GM19240 (cell line): ENCODE data around the gene CCR3.

Experiments
- DNase-seq: peaks from one replicate; pipeline ENCODE4 v3.0.0; 2011; ENCODE audit warnings: low spot score; ENCODE audit not compliant: insufficient read length

Gene CCR3

DNA sequence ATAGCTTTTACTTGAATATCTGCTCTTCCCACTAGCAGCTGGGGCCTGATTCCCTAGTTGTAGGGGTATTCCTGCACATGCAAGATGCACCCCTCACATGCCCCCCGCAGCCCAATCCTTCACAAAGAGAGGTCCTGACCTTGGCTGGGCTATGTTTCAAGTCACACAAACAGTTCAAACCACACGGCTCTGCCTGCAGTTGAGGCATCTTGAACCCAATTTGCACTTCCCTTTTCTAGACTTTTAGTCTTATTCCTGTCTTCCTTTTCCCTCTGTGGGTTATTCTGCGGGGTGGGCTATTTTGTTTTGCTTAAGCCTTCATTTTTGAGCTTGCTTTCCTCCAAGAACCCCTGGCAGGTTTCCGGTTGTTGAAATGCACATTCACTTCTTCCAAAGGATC is 20.9 kb upstream of the CCR3 start:
- no peak for DNase-seq

DNA sequence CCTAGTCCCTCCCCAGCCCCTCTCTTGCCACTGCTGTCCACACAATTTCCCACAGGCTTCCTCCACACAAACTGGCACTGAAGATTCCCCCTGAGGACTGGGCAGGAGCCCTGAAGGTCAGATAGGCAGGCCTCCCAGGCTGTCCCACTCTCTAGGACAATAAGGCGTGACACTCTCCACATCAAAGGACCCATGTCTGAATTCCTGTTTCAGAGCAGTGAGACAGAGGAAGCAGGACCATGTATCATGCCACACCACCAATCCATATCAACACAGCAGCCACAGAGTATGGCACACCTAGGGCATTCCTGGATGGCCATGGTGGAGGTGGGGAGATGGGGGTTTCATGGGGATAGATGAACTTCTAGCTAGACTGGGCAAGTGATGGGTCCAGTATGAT is 20.3 kb upstream of the CCR3 start:
- DNase-seq = no peak

DNA sequence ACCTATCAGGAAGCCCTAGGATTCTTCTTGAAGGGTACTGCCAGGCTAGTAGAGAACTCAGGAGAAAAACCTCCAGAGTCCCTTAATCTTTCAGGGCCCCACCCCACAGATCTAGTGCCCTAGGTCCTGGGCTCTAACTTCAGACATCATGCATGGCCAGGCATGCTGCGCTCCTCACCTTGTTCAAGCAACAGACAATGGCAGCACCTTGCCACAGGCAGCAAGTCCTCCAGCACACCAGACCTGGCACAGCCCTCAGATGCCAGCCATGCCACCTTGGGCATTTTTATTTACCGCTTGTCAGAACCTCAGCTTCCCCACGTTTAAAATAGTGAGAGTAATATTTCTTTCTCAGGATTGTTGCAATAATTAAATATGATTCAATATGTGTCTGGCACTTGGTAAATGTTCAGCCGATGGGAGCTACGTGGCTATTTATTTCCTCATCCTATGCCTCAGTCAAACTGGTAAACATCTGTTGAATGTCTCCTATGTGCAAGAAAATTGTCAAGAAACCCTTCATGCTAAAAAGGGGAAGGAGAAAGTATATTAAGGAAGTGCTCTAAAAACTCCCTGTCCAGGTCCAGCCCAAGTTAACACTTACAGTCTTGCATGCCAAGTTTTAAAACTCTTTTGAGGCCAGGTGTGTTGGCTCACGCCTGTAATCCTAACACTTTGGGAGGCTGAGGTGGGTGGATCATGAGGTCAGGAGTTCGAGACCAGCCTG is 19.7 kb upstream of the CCR3 start:
- DNase-seq = no peak

DNA sequence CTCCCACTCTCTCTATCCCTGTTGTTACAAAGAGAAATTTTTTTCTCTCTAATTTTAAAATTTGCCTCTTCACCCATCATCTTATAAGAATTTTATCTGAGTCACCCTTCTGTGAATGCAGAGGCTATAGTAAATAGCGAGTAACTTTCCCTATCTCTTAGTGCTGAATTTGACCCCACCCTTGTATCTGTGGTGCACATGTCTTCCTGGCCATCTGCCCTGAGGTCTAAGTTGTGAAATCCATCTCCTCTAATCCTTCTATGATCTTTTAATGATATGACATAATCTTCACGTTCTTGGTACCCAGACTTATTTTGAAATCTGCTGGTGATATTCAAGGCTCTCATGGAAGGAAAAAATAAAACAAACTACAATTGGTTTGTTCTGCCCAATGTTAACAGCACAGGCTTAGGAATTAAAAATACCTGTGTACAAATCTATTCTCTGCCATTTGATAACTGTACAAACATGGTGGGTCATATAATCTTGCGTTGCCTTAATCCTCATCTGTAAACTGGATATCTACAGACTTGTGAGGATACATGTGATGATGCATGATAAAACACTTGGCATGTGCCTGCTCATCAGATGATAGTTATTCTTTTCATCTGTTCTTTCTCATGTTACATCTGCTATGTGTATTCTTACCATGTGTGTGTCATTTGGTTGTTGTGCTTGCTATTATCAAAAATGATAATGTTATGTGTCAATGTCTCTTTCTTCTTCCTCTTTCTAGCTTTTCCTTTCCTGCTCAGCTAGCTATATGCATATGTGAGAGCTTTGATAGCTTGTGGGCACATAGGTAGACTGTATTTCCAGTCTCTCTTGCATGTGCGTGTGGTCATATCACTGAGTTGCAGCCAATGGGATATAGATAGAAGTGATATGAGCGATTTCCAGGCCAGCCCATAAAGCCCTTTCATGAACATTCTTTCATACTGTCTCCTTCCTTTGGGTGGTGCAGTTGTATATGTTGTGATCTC is 13.7 kb upstream of the CCR3 start:
- DNase-seq = no peak

DNA sequence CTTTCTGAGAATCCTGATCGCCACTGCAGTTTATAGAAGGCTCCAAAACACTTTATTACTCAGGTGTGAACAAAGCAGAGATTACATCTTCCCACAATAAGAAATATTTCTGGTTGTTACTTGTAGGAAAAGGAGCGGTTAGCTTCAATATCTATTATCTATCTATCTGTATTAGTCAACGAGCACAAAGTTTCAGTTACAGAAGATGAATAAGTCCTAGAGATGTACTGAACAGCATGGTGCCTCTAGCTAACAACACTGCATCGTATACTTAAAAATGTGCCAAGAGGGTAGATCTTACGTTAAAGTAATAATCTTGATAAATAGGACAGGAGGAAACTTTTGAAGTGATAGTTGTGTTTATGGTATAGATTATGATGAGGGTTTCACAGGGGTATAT is 10.9 kb upstream of the CCR3 start:
- DNase-seq = no peak

DNA sequence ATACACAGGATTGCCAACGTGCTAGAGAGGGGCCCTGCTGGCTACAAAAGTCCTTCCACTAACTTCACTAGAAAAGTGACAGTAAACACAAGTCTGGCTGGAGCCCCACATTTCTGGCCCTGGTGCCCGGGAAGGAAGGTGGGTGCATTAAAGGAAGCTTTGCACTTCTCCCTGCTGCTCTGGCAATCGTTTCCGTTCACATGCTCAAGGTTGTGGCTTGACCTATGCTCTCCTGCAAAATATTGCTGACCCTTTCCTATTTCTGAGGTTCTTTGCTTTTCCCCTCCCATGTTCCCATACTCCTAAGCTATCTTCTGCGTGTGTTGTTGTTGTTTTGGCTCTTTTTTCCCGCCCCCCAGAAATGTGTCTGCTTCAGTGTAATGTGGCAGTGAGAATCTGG is 9.1 kb upstream of the CCR3 start:
- DNase-seq = no peak

DNA sequence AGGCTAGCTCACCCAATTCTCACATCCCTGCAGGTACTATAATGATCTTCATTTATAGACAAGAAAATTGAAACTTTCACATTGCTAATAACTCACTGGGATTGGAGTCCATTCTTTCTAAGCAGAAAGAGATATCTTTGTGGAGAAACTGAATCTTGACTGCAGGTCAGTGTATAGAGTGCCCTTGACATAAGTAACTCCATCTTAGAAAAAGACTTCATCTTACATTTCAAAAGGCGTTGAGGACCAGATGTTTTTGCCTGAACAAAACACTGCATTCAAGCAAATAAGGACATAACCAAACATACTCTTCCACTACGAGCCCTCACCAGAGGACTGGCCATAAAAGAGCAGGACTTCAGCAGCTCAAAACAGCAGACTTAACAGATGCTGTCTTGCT is 6.8 kb upstream of the CCR3 start:
- no peak for DNase-seq

DNA sequence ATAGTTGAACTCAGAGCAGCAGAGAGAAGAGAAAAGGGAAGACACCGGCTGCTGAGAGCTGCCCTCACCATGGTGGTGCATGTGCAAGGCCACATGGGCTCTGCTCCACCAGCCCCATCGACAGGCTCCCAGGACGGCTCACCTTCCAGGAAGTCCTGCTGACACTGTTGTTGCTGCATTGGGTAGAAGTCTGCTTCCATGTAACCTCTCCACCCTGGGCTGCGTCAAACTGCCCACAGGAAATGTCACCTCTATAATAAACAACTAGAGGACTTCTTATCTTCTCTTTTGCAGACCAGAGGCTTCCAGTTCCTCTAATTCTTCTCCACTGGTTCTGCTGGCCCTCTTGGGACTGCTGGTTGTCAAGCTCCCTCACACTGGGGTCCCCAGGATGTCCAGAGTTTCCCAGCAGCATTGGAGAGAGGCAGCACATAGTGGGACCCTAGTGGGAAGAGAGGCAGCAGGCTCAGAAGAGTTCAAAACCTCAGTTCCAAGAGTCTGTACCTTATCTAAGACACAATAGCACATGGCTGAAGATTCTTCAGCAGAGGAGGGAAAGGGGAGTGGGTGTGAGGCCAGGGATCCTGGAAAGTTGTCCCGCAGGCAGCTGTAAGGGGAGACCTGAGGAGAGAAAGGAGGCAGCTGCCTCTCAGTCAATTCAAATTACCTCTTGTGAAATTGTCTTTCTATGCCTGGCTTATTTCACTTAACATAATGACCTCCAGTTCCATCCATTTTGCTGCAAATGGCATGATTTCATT is 5.8 kb upstream of the CCR3 start:
- no peak for DNase-seq

DNA sequence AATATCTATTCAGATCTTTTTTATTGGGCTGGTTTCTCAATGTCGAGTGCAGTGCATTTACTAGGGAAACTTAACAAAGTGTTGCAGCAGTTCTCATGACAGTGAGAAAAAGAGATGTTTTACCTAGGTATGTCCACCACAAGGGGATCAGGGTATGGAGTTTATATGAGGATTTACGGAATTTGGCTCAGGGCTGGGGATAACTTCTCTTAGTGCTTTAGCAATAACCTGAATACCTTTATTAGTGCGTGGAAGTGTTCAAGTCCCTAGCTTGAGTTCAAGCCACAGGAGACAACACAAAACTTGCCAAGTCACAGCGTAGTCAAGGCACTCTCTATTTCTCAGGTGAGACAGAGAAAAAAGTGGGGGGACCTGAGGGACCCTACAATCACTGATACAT is 3.9 kb upstream of the CCR3 start:
- DNase-seq = no peak

DNA sequence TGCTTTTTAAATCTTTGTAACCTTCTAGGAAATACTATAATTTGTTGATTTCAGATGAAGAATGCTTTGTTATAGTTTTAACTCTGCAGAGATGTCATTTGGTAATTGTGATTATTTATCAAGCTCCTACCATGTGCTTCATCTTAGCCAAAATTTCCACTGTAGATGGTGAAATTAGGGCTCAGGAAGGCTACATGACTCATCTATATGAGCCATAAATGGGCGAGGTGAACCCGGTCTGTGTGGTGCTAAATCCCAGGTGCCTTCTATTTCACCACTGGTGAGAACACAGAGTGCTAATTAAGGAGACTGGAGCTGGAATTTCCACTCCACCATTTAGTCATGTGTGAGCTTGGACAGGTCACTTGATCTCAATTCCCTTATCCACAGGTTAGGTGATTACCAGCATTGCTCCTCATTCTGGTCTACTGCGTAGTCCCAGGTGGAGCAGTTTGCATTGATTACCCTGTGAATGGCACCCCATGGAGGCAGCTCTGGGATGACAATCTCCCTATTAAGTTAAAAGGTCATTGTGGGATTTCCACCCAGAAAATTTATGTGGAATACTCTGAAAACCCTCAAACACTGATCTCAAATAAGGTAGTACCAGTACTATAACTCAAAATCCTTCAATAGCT is 2.8 kb upstream of the CCR3 start:
- DNase-seq = no peak

DNA sequence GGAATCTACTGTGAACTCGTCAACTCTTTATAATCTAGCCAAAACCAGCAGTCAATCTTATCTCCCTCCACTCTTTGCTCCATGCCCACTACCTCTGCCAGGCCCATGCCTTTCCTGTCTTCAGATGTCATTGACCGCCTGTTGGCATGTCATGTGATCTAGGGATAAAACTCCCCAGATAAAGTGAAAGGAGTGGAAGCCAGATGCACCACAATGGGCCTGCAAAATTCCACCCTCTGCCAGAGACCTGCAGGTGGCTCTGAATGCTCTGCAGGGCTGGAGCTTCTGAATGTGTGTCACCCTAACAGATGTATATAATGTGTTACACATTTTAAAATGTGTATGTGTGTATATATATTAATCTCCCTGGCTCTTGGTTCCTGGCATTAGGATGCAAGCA is 2.3 kb upstream of the CCR3 start:
- DNase-seq = no peak

DNA sequence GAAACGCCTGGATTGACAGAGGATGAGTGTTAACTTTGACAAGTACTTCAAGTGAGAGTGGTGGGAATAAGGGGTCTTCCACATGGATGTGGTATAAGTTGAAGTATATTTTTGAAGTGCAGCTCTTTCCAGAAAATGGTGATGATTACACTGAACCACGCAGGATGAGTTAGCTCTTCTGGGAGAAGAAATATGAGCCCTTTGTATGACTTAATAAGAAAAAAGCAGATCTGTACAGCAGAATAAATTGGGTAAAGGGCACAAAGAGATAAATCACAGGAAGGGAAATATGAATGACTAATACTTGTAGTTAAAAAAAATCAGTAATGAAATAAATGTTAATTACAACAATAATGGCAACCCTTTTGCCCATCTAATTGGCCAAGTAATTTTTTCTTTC is 1.3 kb downstream of the CCR3 start:
- no peak for DNase-seq

DNA sequence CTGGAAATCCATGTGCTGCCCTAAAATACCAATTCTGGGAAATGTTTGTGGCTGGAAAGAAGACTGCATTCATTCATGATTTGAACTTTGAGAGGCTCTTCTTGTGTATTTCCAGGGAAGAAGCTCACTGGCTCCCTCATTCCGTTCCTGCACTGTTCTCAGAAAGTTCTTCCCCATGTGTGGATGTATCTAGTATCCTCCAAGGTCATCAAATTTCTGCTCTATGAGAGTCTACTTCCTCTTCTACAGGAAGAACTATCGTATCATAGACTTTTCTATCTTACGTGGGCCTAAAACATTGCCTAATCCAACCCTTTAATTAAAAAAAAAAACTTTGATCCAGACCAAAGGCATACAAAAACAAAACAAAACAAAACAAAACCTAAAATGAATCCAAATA is 2.9 kb downstream of the CCR3 start:
- DNase-seq = no peak

DNA sequence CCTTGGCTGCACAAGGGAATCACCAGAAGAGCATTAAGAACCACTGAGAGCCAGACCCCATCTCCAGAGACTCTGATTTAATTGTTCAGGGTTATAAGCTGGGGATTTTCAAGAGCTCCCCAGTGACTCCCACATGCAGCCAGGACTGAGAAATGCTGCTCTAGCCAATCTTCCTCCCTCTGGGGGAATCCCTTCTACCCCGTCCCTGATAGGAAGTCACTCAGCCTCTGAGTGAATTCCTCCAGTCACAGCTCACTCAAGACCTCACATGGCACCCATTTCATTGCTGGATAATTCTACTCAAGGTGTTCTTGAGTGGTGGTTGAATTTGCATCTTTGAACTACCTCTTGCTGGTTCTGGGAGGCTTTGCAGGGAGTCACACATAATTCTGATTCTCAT is 10.7 kb downstream of the CCR3 start:
- DNase-seq = no peak

DNA sequence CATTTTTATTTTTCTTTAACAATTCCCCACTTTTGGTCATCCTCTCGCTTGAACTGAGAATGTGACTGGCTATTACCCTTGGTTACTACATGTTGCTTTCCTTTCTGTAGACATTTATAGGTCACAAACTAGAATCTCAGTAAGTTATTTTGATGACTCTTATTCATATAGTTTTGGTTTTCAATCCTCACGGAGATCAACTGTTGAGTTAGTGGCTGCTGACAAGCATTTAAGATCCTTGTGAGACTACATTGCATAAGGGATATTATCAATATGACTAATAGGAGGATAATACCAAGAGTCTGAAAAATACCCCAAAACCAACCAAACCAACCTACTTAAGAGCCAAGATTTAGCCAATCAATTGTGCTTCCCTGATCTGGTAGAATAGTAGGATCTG is 16.3 kb downstream of the CCR3 start:
- no peak for DNase-seq

DNA sequence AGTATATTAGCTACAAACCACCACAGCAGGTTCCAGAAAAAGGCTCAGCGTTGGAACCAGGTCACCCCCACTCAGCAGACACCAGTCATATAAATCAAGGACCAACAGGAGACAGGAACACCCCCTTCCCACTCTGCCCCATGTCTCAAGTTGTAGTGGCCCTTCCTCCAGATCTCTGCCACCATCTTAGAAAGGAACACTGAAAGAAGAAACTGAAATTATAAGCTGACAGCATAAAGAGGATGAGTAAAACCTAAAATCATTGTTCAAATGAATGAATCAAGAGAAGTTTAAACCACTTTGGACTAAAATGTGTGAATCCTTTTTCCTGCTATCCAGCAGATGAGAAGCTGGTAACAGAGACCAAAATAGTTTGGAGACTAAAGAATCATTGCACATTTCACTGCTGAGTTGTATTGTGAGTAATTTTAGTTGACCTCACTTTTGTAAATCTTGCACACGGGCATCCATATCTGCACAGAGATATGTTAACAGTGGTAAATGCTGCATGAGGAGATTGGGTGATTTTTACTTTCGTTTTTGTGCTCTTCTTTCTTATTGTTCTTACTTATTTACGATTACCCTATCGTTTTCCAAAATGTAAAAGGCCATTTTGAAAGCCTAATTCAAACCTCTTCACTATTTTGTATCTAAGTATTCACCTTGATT is 19.8 kb downstream of the CCR3 start:
- no peak for DNase-seq

DNA sequence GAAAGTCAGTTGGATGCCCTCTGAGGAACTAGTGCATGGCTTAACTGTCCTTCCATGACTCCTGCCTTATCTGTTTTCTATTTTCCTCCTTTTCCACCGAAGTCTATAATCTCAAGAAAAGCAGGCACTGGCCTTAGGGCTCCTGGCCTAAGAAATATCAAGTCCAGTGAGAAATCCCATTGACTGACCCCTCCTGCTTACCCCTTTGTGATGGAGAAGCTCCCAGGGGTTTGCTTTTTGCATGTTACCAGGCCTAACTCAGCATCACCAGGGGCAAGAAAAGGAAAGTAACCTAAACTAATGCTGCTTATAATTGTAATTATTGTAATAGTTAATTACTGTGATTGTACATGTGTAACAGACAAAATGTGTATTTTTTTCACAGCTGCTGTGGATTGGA is 21.7 kb downstream of the CCR3 start:
- DNase-seq = no peak

DNA sequence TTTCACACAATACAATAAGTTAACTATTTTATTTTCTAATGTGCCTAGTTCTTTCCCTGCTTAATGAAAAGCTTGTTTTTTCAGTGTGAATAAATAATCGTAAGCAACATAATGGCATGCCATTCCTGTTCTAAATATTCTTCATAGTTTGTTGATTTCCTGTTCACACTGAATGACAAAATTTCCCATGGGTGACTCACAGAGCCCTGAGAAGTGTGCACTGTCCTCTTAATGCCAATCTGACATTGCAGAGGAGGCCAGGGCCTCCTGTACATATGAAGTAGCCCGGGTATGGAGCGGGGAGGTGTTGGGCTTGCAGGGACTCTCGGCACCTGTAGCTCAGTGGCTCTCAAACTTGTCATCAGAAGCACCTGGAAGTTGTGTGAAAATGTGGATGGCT is 24.3 kb downstream of the CCR3 start:
- no peak for DNase-seq

DNA sequence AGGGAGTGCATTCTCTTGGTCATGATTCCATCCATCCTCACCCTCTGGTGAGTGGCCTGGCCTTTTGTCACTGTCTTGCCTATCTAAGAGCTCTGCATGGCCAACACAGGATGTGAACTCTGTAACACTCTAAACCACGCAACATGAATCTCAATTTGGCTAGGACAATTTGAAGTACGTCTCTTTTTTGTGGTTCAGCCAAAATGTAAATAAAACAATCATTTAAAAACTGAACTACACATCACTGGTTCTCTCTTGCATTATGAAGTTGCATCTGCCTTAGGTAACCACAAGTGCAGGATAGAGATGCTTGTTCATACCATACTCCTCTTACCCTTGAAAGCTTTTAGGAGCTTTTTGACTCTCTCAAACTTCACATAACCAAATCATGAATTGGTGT is 27.3 kb downstream of the CCR3 start:
- no peak for DNase-seq

DNA sequence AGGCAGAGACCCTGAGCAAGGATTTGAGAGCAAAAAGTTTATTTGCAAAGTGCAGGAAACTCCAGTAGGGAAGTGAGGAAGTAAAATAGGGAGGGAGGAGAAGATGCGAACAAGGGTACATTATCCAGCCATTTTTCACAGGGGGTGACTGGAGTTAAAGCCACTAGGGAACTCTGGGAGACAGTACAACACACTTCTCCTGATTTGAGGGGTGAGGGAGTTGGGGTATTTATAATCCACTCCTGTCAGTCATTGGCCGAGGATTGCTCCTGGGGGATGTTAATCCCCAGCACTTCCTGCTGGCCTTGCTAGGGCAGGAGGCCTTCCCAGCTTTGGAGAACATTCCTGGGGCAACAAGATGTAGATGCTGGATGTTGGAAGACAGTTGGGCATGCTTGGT is 28.2 kb downstream of the CCR3 start:
- DNase-seq = no peak

DNA sequence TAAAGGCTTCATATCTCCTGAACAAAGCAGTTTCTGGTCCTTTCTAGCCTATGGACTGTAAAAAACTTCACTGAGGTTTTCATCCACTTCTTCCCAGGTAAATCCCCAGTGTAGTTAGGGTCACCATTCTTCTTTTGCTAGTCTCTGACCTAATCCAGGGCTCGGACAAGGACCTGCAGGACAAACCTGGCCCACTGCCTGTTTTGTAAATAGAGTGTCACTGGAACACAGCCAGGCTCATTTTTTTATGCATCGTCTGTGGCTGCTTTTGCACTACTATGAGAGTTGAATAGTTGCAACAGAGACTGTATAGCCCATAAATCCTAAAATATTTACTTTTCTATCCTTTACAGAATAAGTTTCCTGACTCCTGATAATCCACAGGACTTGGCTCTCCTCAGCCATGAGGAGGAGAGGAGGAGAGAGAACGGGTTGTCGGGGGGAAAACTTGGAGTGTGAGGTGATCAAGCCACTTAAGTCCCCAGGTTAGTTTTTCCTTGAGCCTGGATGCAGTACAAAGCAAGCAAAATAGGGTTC is 29.0 kb downstream of the CCR3 start:
- no peak for DNase-seq
